SK-N-MC (cell line): Measurements from ENCODE around the gene BFSP2.

Source experiments
- EZH2 ChIP-seq: fragments of 200-600 bp; sonication (generic); IDR thresholded peaks from one replicate; pipeline ENCODE4 v1.6.1; 2017; ENCODE audit warnings: antibody characterized with exemption
- FOXP2 ChIP-seq: optimal IDR thresholded peaks from 2 replicates; pipeline ENCODE3; 2011; ENCODE audit warnings: mild to moderate bottlenecking, moderate library complexity; ENCODE audit not compliant: insufficient read depth; ENCODE audit errors: extremely low read length, control extremely low read depth
- POLR2AphosphoS5 ChIP-seq: IDR thresholded peaks from 2 replicates; pipeline ENCODE4 v1.6.1; 2012; ENCODE audit warnings: mild to moderate bottlenecking, low read depth, low read length, borderline replicate concordance

DNA sequence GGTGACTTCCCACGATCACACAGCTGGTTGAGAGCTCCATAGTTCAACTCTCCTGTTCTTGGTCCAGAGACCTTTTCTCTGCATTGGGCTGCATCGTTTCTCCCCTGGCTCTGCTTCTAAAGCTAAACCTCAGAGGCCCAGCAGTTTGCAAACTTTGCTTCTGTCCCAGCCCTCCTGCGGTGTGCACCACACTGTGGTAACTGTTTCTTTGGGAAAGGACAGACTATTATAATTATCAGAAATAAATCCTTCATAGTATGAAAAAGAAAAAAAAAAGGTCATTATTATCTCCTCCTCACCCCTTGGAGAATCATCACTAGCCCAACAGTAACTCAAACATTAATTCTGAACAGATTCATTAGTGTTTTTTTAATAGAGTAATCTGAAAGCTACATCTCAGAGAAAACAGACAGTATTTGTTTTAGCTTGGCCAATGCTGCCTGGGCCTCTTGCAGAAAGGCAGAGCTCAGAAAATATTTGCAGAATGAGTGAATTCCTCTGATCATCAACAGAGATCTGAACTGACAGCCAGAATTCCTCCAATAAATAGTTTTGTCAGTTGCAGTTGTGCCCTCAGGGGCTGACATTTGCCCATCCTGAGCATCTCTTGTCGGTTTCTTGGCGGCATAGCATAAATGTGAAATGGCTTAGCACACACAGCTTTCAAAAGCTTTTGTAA, 52.9 kb downstream of the BFSP2 start:
- TF ChIP-seq POLR2AphosphoS5, result no peak
- no peak for TF ChIP-seq EZH2
- TF ChIP-seq FOXP2, result no peak
